ENCODE data around the gene OR10A6. TPM values are rescaled to one million over a fixed set of nuclear protein-coding genes. Genes with fewer than 3 reads are reported as not detected.

Gene OR10A6
- polyA plus RNA-seq, 3 donors, result not detected

DNA sequence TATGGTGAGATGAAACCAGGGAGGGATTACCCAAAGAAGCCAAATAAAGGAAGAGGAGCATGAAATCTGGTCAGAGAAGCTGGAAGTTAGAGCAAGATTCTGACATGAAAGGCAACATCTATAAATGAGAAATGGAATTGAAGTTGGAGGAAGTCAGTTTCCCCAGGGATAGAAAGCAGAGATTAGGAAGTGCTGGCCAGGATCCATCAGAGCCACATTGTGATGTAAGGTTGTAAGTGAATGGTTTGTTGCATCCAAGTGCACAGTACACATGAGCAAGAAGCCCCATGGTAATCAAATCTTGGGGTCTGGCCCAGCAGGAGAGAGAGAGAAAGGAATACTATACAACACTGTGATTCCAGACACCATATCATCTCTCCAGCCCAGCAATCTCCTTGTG, 40.8 kb upstream of the OR10A6 start:
- Histone ChIP-seq H3K79me2 (ENCODE audit: insufficient read depth, low read length) (no peaks in the 10 kb centered on the region), H3K4me2 (replicated peaks; ENCODE audit: extremely low read depth, low read length, poor library complexity, severe bottlenecking) (no peak overlapping the region), H3K36me3 (replicated peaks in 1 of 2; ENCODE audit: control insufficient read depth in 1 of 2, insufficient read depth in 2 of 2, low read length in 2 of 2) (no peaks in the 10 kb centered on the region), H3K27ac (ENCODE audit: low read depth in 1 of 2, low read length in 2 of 2) (no peak overlapping the region), H3K9ac (ENCODE audit: insufficient read depth, low read length, poor library complexity, severe bottlenecking) (no peak overlapping the region), H2AFZ (ENCODE audit: insufficient read depth, low read depth, low read length, poor library complexity, severe bottlenecking) (no peak overlapping the region), H3K4me3 (replicated peaks in 1 of 3; ENCODE audit: low read depth in 2 of 3, low read length in 3 of 3) (no peak overlapping the region), H3K27me3 (ENCODE audit: control insufficient read depth in 2 of 2, insufficient read depth in 2 of 2, low read length in 2 of 2) (peaks cover 0 to 3% of the 10 kb centered on the region in 2 donors), H3K9me3 (replicated peaks in 1 of 2; ENCODE audit: control insufficient read depth in 1 of 2, insufficient read depth in 1 of 2, low read length in 2 of 2) (no peaks in the 10 kb centered on the region), H3K4me1 (ENCODE audit: control insufficient read depth in 1 of 2, insufficient read depth in 2 of 2, low read length in 2 of 2) (no peaks in the 10 kb centered on the region), H4K20me1 (ENCODE audit: insufficient read depth, low read length) (no peaks in the 10 kb centered on the region)
- H3K27me3 Mint-ChIP-seq (ENCODE audit: low read depth in 3 of 3), result peaks cover 0 to 13% (median 11%) of the 10 kb centered on the region in 3 donors
- no peaks in the 10 kb centered on the region for H3K36me3 Mint-ChIP-seq
- intact Hi-C loops (cut with micrococcal nuclease), result no loop called here
- TF ChIP-seq, protein P1, sequence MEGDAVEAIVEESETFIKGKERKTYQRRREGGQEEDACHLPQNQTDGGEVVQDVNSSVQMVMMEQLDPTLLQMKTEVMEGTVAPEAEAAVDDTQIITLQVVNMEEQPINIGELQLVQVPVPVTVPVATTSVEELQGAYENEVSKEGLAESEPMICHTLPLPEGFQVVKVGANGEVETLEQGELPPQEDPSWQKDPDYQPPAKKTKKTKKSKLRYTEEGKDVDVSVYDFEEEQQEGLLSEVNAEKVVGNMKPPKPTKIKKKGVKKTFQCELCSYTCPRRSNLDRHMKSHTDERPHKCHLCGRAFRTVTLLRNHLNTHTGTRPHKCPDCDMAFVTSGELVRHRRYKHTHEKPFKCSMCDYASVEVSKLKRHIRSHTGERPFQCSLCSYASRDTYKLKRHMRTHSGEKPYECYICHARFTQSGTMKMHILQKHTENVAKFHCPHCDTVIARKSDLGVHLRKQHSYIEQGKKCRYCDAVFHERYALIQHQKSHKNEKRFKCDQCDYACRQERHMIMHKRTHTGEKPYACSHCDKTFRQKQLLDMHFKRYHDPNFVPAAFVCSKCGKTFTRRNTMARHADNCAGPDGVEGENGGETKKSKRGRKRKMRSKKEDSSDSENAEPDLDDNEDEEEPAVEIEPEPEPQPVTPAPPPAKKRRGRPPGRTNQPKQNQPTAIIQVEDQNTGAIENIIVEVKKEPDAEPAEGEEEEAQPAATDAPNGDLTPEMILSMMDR (IDR thresholded peaks at IDR 0.05), result no peak
- H3K4me1 Mint-ChIP-seq, result no peaks in the 10 kb centered on the region
- no peak overlapping the region for H3K27ac Mint-ChIP-seq
- no peak for DNase-seq
- no peaks in the 10 kb centered on the region for H3K9me3 Mint-ChIP-seq
- H3K4me3 Mint-ChIP-seq, result no peak overlapping the region

DNA sequence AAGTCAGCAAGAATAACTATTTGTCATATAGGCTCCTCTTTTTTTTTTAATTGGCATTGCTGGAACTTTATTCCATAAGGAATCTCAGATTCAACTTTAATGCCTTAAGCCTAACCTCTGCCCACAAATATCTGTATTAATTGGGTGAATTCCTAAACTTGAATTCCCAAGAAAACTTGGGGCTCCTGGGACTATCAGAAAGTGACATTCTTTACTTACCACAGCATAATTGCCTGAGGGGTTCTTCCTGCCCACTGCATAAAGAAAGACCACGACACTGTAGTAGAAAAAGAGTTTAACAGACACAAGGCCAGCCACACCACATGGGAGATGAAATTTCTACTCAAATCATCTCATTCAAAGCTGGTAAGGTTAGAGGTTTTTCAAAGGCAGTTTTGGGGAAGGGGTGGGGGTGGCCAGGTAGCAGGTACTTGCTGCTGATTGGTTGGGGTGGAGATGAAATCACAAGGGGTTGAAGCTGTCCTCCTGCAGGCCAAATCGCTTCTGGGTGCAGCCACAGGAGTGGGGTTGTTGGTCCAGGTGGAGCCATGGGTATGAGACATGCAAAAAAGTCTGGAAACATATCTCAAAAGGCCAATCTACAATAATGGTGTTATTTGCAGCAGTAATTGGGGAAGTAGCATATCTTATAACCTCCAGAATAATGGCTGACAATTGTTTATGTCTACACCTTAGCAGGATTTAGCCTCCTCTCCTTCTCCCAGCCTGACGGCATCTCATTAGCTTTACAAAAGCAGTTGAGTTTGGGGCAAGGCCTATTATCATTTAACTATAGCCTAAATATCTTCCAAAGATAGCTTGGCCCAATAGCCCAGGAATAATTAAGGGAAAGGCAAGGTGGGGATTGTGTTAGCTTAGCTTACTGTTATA, 38.9 kb upstream of the OR10A6 start:
- Mint-ChIP-seq H3K4me3 (no peak overlapping the region), H3K27me3 (ENCODE audit: low read depth in 3 of 3) (peaks cover 0 to 12% (median 10%) of the 10 kb centered on the region in 3 donors), H3K4me1 (no peaks in the 10 kb centered on the region), H3K36me3 (no peaks in the 10 kb centered on the region), H3K9me3 (no peaks in the 10 kb centered on the region), H3K27ac (no peak overlapping the region)
- H4K20me1 ChIP-seq (ENCODE audit: insufficient read depth, low read length), result no peaks in the 10 kb centered on the region
- 100% methylated on average over 1 of the region's 3 CpGs for WGBS (ENCODE audit: insufficient coverage)
- H3K27me3 ChIP-seq (ENCODE audit: control insufficient read depth in 2 of 2, insufficient read depth in 2 of 2, low read length in 2 of 2), result peaks cover 0 to 3% of the 10 kb centered on the region in 2 donors
- no peak overlapping the region for H2AFZ ChIP-seq (ENCODE audit: insufficient read depth, low read depth, low read length, poor library complexity, severe bottlenecking)
- DNase-seq, result no peak
- intact Hi-C loops (cut with micrococcal nuclease), result no loop called here
- TF ChIP-seq, protein P1 (IDR thresholded peaks at IDR 0.05), result no peak
- H3K9me3 ChIP-seq (replicated peaks in 1 of 2; ENCODE audit: control insufficient read depth in 1 of 2, insufficient read depth in 1 of 2, low read length in 2 of 2), result no peaks in the 10 kb centered on the region
- no peaks in the 10 kb centered on the region for H3K79me2 ChIP-seq (ENCODE audit: insufficient read depth, low read length)
- H3K9ac ChIP-seq (ENCODE audit: insufficient read depth, low read length, poor library complexity, severe bottlenecking), result no peak overlapping the region
- H3K36me3 ChIP-seq (replicated peaks in 1 of 2; ENCODE audit: control insufficient read depth in 1 of 2, insufficient read depth in 2 of 2, low read length in 2 of 2), result no peaks in the 10 kb centered on the region
- no peak overlapping the region for H3K4me3 ChIP-seq (replicated peaks in 1 of 3; ENCODE audit: low read depth in 2 of 3, low read length in 3 of 3)
- no peak overlapping the region for H3K27ac ChIP-seq (ENCODE audit: low read depth in 1 of 2, low read length in 2 of 2)
- H3K4me1 ChIP-seq (ENCODE audit: control insufficient read depth in 1 of 2, insufficient read depth in 2 of 2, low read length in 2 of 2), result no peaks in the 10 kb centered on the region
- H3K4me2 ChIP-seq (replicated peaks; ENCODE audit: extremely low read depth, low read length, poor library complexity, severe bottlenecking), result no peak overlapping the region
